Cerebellar nuclear complex (tissue), 1 donor: ENCODE measurements around the gene ETS1.
"Not testable (repeated sequence)": the region's sequence is repeated elsewhere in the genome, so short reads cannot be mapped to it uniquely, and the experiment has no call there.

Experiments used
- DNase-seq, 2 experiments: peaks; one replicate each; lab custom pipeline; 2025; lab: John Stamatoyannopoulos, UW

The ETS1 gene

GRCh38 chr11:128462922-128463321 lies 124.4 kb downstream of the ETS1 start:
- no peak for DNase-seq

- DNase-seq, result no peak
Observed at GRCh38 chr11:128462189-128462588, 125.2 kb downstream of the ETS1 start.

- no peak for DNase-seq
Observed at GRCh38 chr11:128458321-128458720, 129.0 kb downstream of the ETS1 start.

- DNase-seq, result no peak
Observed at GRCh38 chr11:128457874-128458273, 129.5 kb downstream of the ETS1 start.

- no peak for DNase-seq
Observed at GRCh38 chr11:128456566-128457268, 130.6 kb downstream of the ETS1 start.

GRCh38 chr11:128455766-128456165 lies 131.6 kb downstream of the ETS1 start:
- DNase-seq, result no peak

- no peak for DNase-seq
Observed at GRCh38 chr11:128453444-128454336, 133.7 kb downstream of the ETS1 start.

- no peak for DNase-seq
Observed at GRCh38 chr11:128451652-128452470, 135.5 kb downstream of the ETS1 start.

- no peak for DNase-seq
Observed at GRCh38 chr11:128450882-128451651, 136.3 kb downstream of the ETS1 start.

- DNase-seq, result not testable (repeated sequence)
Observed at GRCh38 chr11:128450425-128450824, 136.9 kb downstream of the ETS1 start.

GRCh38 chr11:128448981-128449713 lies 138.2 kb downstream of the ETS1 start:
- no peak for DNase-seq

- DNase-seq, result no peak
Observed at GRCh38 chr11:128448200-128448886, 139.0 kb downstream of the ETS1 start.

GRCh38 chr11:128447233-128447632 lies 140.1 kb downstream of the ETS1 start:
- no peak for DNase-seq

GRCh38 chr11:128445921-128446320 lies 141.4 kb downstream of the ETS1 start:
- not testable (repeated sequence) for DNase-seq

GRCh38 chr11:128437136-128437535 lies 150.2 kb downstream of the ETS1 start:
- DNase-seq, result no peak

GRCh38 chr11:128434818-128435217 lies 152.5 kb downstream of the ETS1 start:
- DNase-seq, result no peak

GRCh38 chr11:128434411-128434810 lies 152.9 kb downstream of the ETS1 start:
- DNase-seq, result no peak

GRCh38 chr11:128432926-128433325 lies 154.4 kb downstream of the ETS1 start:
- DNase-seq, result no peak

GRCh38 chr11:128431931-128432330 lies 155.4 kb downstream of the ETS1 start:
- no peak for DNase-seq

- no peak for DNase-seq
Observed at GRCh38 chr11:128428935-128429334, 158.4 kb downstream of the ETS1 start.
